Measurements from ENCODE around the gene TSC2.

GRCh38 chr16:2066139-2066538 lies 18.4 kb downstream of the TSC2 start:
- no peak for TF ChIP-seq CTCF (IDR thresholded peaks at IDR 0.05; ENCODE audit: low read depth, low read length, missing input control)
- no peak for TF ChIP-seq MAX (IDR thresholded peaks at IDR 0.05)

Data from liver (tissue), 2 donors.